ENCODE data around the gene NUDT3. TPM values are rescaled to one million over a fixed set of nuclear protein-coding genes. Genes with fewer than 3 reads are reported as not detected.

The NUDT3 gene
- total RNA-seq, 1 experiment from 2014 or later: 25.2 TPM

- no peak for TF ChIP-seq REST (IDR thresholded peaks at IDR 0.05; ENCODE audit: low read depth)
- TF ChIP-seq EGR1 (IDR thresholded peaks at IDR 0.05; ENCODE audit: low read depth): no peak
- TF ChIP-seq RAD21 (IDR thresholded peaks at IDR 0.05; ENCODE audit: low read depth): no peak
- no peak for TF ChIP-seq MAX (IDR thresholded peaks at IDR 0.05)
- no peak for TF ChIP-seq ELF1 (IDR thresholded peaks at IDR 0.05; ENCODE audit: borderline replicate concordance, low read depth)
These were observed 158.6 kb downstream of the NUDT3 start (continued) for GRCh38 chr6:34233867-34234266.

GRCh38 chr6:34232901-34233300 lies 159.6 kb downstream of the NUDT3 start:
- peaks cover 0 to 3% of the 10 kb centered on the region in 2 experiments; a peak in 1 of 4 replicates for H3K36me3 ChIP-seq (ENCODE audit: control insufficient read depth in 1 of 2, insufficient read depth in 2 of 2, low read length in 2 of 2)
- CTCF ChIA-PET: interaction anchor here (1.3 kb wide), 1 partner anchor 31 kb away, joined by 3 read pairs; no protein-coding TSS in a partner anchor
- DNase-seq (ENCODE audit: low read depth, low spot score): no peak
- H3K9me2 ChIP-seq (ENCODE audit: insufficient read depth): no peaks in the 10 kb centered on the region
- H3K9ac ChIP-seq (ENCODE audit: low read length): no peak overlapping the region
- intact Hi-C loops (cut with micrococcal nuclease): no loop called here
- no peak for TF ChIP-seq ATF3 (IDR thresholded peaks at IDR 0.05)
- no peak for TF ChIP-seq EZH2 (IDR thresholded peaks at IDR 0.05)
- no peak for TF ChIP-seq ZBTB33 (IDR thresholded peaks at IDR 0.05; ENCODE audit: extremely low read depth, insufficient replicate concordance, low read length)
- no peak for TF ChIP-seq SRF (IDR thresholded peaks at IDR 0.05; ENCODE audit: low read depth)
- TF ChIP-seq CBX3 (IDR thresholded peaks at IDR 0.05; ENCODE audit: low read depth): no peak
- TF ChIP-seq ZNF274 (IDR thresholded peaks at IDR 0.05; ENCODE audit: low read depth, low read length): no peak
- TF ChIP-seq SP1 (IDR thresholded peaks at IDR 0.05; ENCODE audit: low read depth): no peak
- TF ChIP-seq POLR2AphosphoS5 (IDR thresholded peaks at IDR 0.05; ENCODE audit: low read depth, low read length): no peak
- no peak for TF ChIP-seq MAX (IDR thresholded peaks at IDR 0.05)
- H3K4me2 ChIP-seq (ENCODE audit: low read length): 0 out of 2 replicates have a peak overlapping the region, but pooled peaks have one; percentile 0
- ATAC-seq: no peak
- no TSS peak for BruUV-seq (replicated peaks)
- H4K20me1 ChIP-seq (ENCODE audit: insufficient read depth): no peaks in the 10 kb centered on the region
- H3K4me3 ChIP-seq (replicated peaks in 1 of 2; ENCODE audit: low read depth in 1 of 2, low read length in 2 of 2): no peak overlapping the region
- H2AFZ ChIP-seq (ENCODE audit: low read depth, low read length, poor library complexity, severe bottlenecking): no peak overlapping the region
- H3K9me3 ChIP-seq (ENCODE audit: control insufficient read depth in 1 of 2, insufficient read depth in 1 of 2, low read depth in 1 of 2, low read length in 2 of 2): no peaks in the 10 kb centered on the region
- peaks cover 36 to 87% of the 10 kb centered on the region in 2 experiments for H3K4me1 ChIP-seq (ENCODE audit: control insufficient read depth in 1 of 2, insufficient read depth in 2 of 2, low read length in 2 of 2)
- POLR2A ChIA-PET: interaction anchor here (1.0 to 4.2 kb wide), 5 partner anchors 9 to 69 kb away, joined by 3 to 21 read pairs (median 7); no protein-coding TSS in a partner anchor
- H3K27me3 ChIP-seq (ENCODE audit: insufficient read depth, low read length): no peaks in the 10 kb centered on the region
- no peak overlapping the region for H3K27ac ChIP-seq (ENCODE audit: low read depth, low read length)
- peaks cover 10% of the 10 kb centered on the region for H3K79me2 ChIP-seq (ENCODE audit: insufficient read depth, low read length)
- RAD21 ChIA-PET (ENCODE audit: low non-redundant PET in 1 of 2, low total read pairs in 2 of 2, uncharacterized antibody in 2 of 2, unreplicated experiment in 2 of 2): no interaction called here

Data from HCT116 (cell line).